ENCODE data around the gene TRIM31.
"Not testable (repeated sequence)": the region's sequence is repeated elsewhere in the genome, so short reads cannot be mapped to it uniquely, and the experiment has no call there.

The TRIM31 gene

DNA sequence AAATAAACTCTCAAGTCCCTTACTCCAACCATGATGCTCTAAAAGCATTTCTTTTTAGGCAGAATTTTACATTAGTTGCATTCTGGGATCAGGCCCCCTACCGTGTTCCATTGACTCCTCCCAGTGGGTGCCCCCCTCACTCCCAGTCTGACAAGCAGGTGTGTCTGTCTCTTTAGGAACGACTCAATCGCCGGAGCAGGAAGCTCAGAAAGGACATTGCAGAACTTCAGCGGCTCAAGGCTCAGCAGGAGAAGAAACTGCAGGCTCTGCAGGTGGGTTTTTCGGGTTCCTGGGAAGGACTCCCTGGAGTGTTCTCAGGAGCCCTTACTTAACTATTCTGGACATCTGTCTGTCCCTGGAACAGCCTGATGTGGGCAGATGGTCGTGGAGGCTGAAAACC lies 32.9 kb upstream of the TRIM31 start:
- no peak overlapping the region for H3K4me3 ChIP-seq (ENCODE audit: low read length)
- H3K27me3 ChIP-seq (ENCODE audit: control insufficient read depth, low read length), result peaks cover 42% of the 10 kb centered on the region
- H3K36me3 ChIP-seq (ENCODE audit: control insufficient read depth, low read length), result no peaks in the 10 kb centered on the region
- H3K9me2 ChIP-seq (replicated peaks; ENCODE audit: control insufficient read depth, low read length), result no peaks in the 10 kb centered on the region
- TF ChIP-seq EZH2phosphoT487 (IDR thresholded peaks at IDR 0.05; ENCODE audit: borderline replicate concordance, low read length), result no peak
- TF ChIP-seq, protein P1, sequence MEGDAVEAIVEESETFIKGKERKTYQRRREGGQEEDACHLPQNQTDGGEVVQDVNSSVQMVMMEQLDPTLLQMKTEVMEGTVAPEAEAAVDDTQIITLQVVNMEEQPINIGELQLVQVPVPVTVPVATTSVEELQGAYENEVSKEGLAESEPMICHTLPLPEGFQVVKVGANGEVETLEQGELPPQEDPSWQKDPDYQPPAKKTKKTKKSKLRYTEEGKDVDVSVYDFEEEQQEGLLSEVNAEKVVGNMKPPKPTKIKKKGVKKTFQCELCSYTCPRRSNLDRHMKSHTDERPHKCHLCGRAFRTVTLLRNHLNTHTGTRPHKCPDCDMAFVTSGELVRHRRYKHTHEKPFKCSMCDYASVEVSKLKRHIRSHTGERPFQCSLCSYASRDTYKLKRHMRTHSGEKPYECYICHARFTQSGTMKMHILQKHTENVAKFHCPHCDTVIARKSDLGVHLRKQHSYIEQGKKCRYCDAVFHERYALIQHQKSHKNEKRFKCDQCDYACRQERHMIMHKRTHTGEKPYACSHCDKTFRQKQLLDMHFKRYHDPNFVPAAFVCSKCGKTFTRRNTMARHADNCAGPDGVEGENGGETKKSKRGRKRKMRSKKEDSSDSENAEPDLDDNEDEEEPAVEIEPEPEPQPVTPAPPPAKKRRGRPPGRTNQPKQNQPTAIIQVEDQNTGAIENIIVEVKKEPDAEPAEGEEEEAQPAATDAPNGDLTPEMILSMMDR (IDR thresholded peaks at IDR 0.05; ENCODE audit: low read depth, low read length, poor library complexity, severe bottlenecking), result no peak
- H4K20me1 ChIP-seq (ENCODE audit: control insufficient read depth, insufficient read depth, low read depth, low read length), result no peaks in the 10 kb centered on the region
- no peak overlapping the region for H3K27ac ChIP-seq (ENCODE audit: low read depth, low read length)
- no peaks in the 10 kb centered on the region for H3K79me2 ChIP-seq (ENCODE audit: control insufficient read depth, low read length)
- no peak overlapping the region for H3K4me2 ChIP-seq (ENCODE audit: low read length)
- H3K4me1 ChIP-seq (ENCODE audit: control insufficient read depth, low read length), result no peaks in the 10 kb centered on the region
- no peaks in the 10 kb centered on the region for H3K9me3 ChIP-seq (ENCODE audit: control insufficient read depth, insufficient read depth, low read length)
- H3F3A ChIP-seq (ENCODE audit: control insufficient read depth, insufficient read depth), result no peaks in the 10 kb centered on the region

DNA sequence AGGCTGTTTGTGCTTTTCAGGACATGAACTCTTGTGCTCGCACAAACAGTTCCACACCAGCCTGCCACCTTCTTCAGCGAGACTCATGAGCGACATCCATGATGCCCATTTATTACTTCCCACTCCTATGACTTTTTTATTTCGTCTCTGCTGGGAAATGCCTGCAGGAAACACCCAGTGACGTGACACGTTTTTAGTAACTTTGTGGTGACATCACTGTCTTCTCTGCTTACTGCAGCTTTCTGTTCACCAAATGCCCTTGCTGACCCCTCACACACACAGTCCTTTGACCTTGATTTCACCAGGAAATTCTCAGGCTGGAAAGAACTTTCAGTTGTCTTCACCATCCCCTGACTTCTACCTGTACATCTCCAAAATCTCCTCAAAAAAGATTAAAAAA lies 31.9 kb upstream of the TRIM31 start:
- Histone ChIP-seq H3K36me3 (ENCODE audit: control insufficient read depth, low read length) (no peaks in the 10 kb centered on the region), H3K4me1 (ENCODE audit: control insufficient read depth, low read length) (no peaks in the 10 kb centered on the region), H4K20me1 (ENCODE audit: control insufficient read depth, insufficient read depth, low read depth, low read length) (no peaks in the 10 kb centered on the region), H3K27ac (ENCODE audit: low read depth, low read length) (no peak overlapping the region), H3K79me2 (ENCODE audit: control insufficient read depth, low read length) (no peaks in the 10 kb centered on the region), H3K9me3 (ENCODE audit: control insufficient read depth, insufficient read depth, low read length) (no peaks in the 10 kb centered on the region), H3F3A (ENCODE audit: control insufficient read depth, insufficient read depth) (no peaks in the 10 kb centered on the region), H3K27me3 (ENCODE audit: control insufficient read depth, low read length) (peaks cover 42% of the 10 kb centered on the region), H3K9me2 (replicated peaks; ENCODE audit: control insufficient read depth, low read length) (no peaks in the 10 kb centered on the region), H3K4me2 (ENCODE audit: low read length) (no peak overlapping the region), H3K4me3 (ENCODE audit: low read length) (no peak overlapping the region)
- TF ChIP-seq, protein P1 (IDR thresholded peaks at IDR 0.05; ENCODE audit: low read depth, low read length, poor library complexity, severe bottlenecking), result no peak
- no peak for TF ChIP-seq EZH2phosphoT487 (IDR thresholded peaks at IDR 0.05; ENCODE audit: borderline replicate concordance, low read length)

DNA sequence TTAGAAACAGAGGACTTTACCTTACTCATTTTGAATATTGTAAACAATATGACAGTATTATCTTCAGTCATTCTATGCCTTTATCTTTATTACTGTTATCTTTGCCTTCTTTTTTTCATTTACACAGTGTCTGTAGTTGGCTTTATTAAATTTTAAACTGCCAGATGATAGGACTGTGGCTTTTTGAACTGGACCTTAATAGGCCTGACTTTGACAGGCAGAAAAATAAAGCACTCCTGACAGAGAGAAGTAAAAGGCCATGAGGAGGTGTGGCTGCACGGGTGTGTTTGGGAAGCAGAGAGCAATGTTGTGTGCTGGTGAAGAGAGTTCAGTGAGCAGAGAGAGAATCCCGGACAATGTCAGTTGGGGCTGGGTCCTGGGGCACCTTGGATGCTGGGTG lies 30.9 kb upstream of the TRIM31 start:
- H3K27ac ChIP-seq (ENCODE audit: low read depth, low read length), result no peak overlapping the region
- no peaks in the 10 kb centered on the region for H3K4me1 ChIP-seq (ENCODE audit: control insufficient read depth, low read length)
- no peaks in the 10 kb centered on the region for H3F3A ChIP-seq (ENCODE audit: control insufficient read depth, insufficient read depth)
- H3K79me2 ChIP-seq (ENCODE audit: control insufficient read depth, low read length), result no peaks in the 10 kb centered on the region
- no peaks in the 10 kb centered on the region for H3K9me3 ChIP-seq (ENCODE audit: control insufficient read depth, insufficient read depth, low read length)
- H3K4me3 ChIP-seq (ENCODE audit: low read length), result no peak overlapping the region
- no peaks in the 10 kb centered on the region for H3K9me2 ChIP-seq (replicated peaks; ENCODE audit: control insufficient read depth, low read length)
- TF ChIP-seq, protein P1 (IDR thresholded peaks at IDR 0.05; ENCODE audit: low read depth, low read length, poor library complexity, severe bottlenecking), result no peak
- no peak for TF ChIP-seq EZH2phosphoT487 (IDR thresholded peaks at IDR 0.05; ENCODE audit: borderline replicate concordance, low read length)
- no peaks in the 10 kb centered on the region for H3K36me3 ChIP-seq (ENCODE audit: control insufficient read depth, low read length)
- H3K27me3 ChIP-seq (ENCODE audit: control insufficient read depth, low read length), result peaks cover 45% of the 10 kb centered on the region
- no peaks in the 10 kb centered on the region for H4K20me1 ChIP-seq (ENCODE audit: control insufficient read depth, insufficient read depth, low read depth, low read length)
- H3K4me2 ChIP-seq (ENCODE audit: low read length), result no peak overlapping the region

DNA sequence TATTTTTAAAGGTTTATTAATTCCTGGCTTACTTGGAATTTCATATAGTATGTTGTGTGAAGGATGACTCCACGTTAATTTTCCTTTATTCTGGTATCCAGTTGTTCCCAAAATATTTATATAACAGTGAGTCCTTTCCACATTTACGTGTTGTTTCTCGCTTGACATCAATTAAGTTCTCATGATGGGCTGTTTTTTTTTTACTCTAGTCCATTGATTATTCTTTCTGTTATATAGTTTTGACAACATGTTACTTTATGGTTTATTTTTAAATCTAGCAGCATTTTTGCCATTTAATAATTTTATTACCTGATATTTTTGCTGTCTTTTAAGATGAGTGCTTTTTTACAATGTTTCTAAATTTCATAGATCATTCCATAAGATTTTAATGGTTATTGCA lies 29.8 kb upstream of the TRIM31 start:
- no peak for TF ChIP-seq EZH2phosphoT487 (IDR thresholded peaks at IDR 0.05; ENCODE audit: borderline replicate concordance, low read length)
- TF ChIP-seq, protein P1 (IDR thresholded peaks at IDR 0.05; ENCODE audit: low read depth, low read length, poor library complexity, severe bottlenecking), result no peak
- H3K9me3 ChIP-seq (ENCODE audit: control insufficient read depth, insufficient read depth, low read length), result no peaks in the 10 kb centered on the region

DNA sequence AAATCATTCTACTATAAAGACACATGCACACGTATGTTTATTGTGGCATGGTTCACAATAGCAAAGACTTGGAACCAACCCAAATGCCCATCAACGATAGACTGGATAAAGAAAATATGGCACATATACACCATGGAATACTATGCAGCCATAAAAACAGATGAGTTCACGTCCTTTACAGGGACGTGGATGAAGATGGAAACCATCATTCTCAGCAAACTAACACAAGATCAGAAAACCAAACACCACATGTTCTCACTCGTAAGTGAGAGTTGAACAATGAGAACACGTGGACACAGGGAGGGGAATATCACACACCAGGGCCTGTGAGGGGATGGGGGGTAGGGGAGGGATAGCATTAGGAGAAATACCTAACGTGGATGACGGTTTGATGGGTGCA lies 27.4 kb upstream of the TRIM31 start:
- not testable (repeated sequence) for H3K9me2 ChIP-seq (replicated peaks; ENCODE audit: control insufficient read depth, low read length); H3K9me3 ChIP-seq (ENCODE audit: control insufficient read depth, insufficient read depth, low read length); H3K36me3 ChIP-seq (ENCODE audit: control insufficient read depth, low read length); H3K4me1 ChIP-seq (ENCODE audit: control insufficient read depth, low read length); H3K4me2 ChIP-seq (ENCODE audit: low read length); H3K79me2 ChIP-seq (ENCODE audit: control insufficient read depth, low read length); H3F3A ChIP-seq (ENCODE audit: control insufficient read depth, insufficient read depth); H3K27ac ChIP-seq (ENCODE audit: low read depth, low read length); H4K20me1 ChIP-seq (ENCODE audit: control insufficient read depth, insufficient read depth, low read depth, low read length); H3K4me3 ChIP-seq (ENCODE audit: low read length)
- peaks cover 54% of the 10 kb centered on the region for H3K27me3 ChIP-seq (ENCODE audit: control insufficient read depth, low read length)

More for the DNA sequence above, 29.8 kb upstream of the TRIM31 start:
- Histone ChIP-seq H4K20me1 (ENCODE audit: control insufficient read depth, insufficient read depth, low read depth, low read length) (no peaks in the 10 kb centered on the region), H3K79me2 (ENCODE audit: control insufficient read depth, low read length) (no peaks in the 10 kb centered on the region), H3F3A (ENCODE audit: control insufficient read depth, insufficient read depth) (no peaks in the 10 kb centered on the region), H3K27me3 (ENCODE audit: control insufficient read depth, low read length) (peaks cover 47% of the 10 kb centered on the region), H3K4me1 (ENCODE audit: control insufficient read depth, low read length) (no peaks in the 10 kb centered on the region), H3K36me3 (ENCODE audit: control insufficient read depth, low read length) (no peaks in the 10 kb centered on the region), H3K9me2 (replicated peaks; ENCODE audit: control insufficient read depth, low read length) (no peaks in the 10 kb centered on the region), H3K4me3 (ENCODE audit: low read length) (no peak overlapping the region), H3K27ac (ENCODE audit: low read depth, low read length) (no peak overlapping the region), H3K4me2 (ENCODE audit: low read length) (no peak overlapping the region)

All from DOHH2 (cell line).